ENCODE measurements around the gene MYO1D. TPM values are rescaled to one million over a fixed set of nuclear protein-coding genes. Genes with fewer than 3 reads are reported as not detected.

MYO1D gene
- total RNA-seq, 1 donor, result 94.0 TPM

GRCh38 chr17:32443827-32444300 lies 433.1 kb downstream of the MYO1D start:
- no peak for TF ChIP-seq CTCF (IDR thresholded peaks at IDR 0.05; ENCODE audit: insufficient read depth, low read length)
- DNase-seq (ENCODE audit: low read depth), result no peak
- peak overlapping the region; percentile 94 for H3K4me3 ChIP-seq (ENCODE audit: low read depth, low read length)

Small RNA genes within 50 kb of the gene (small RNA-seq; reads per million reads assigned to genes)
- not detected for gene RF00019

Other genes with a start within 250 kb of the MYO1D start
- 95.5 and 232 TPM in 2 replicates for gene TMEM98, start 51.0 kb upstream of the MYO1D start, total RNA-seq (ENCODE audit: low replicate concordance)
- gene SPACA3, start 114.7 kb upstream of the MYO1D start, total RNA-seq (ENCODE audit: low replicate concordance), result not detected in 2 replicates